Measurements from ENCODE around the gene RALGAPA1. TPM values are rescaled to one million over a fixed set of nuclear protein-coding genes. Genes with fewer than 3 reads are reported as not detected.
A peak's percentile ranks its signal among the peaks of the same experiment; 100 is the strongest.

The RALGAPA1 gene
- total and polyA plus RNA-seq, 2 of the 13 experiments (the other 11 are each of a cell fraction or from before 2014, with no cell fraction given), result 65.0 to 89.2 TPM

GRCh38 chr14:35533357-35534207, 275.5 kb downstream of the RALGAPA1 start, which contains the start of gene INSM2 (continued):
- 0 out of 2 replicates have a peak, but pooled peaks have one; percentile 71 for TF ChIP-seq SNAPC4 (CRISPR knock-in tag; IDR thresholded peaks at IDR 0.05)
- no peak; the same call in 1 of the 2 replicates for TF ChIP-seq ZNF839 (CRISPR knock-in tag; IDR thresholded peaks at IDR 0.05; ENCODE audit: borderline replicate concordance)
- TF ChIP-seq NR2F6 (IDR thresholded peaks at IDR 0.05), result no peak
- TF ChIP-seq NR2F6 (CRISPR knock-in tag; IDR thresholded peaks at IDR 0.05), result peak; percentile 14; the same call in 1 of the 2 replicates
- TF ChIP-seq ZNF569 (CRISPR knock-in tag; IDR thresholded peaks at IDR 0.05; ENCODE audit: borderline replicate concordance), result no peak
- peak; percentile 96 for TF ChIP-seq EEA1 (CRISPR knock-in tag; IDR thresholded peaks at IDR 0.05; ENCODE audit: borderline replicate concordance)
- TF ChIP-seq CBX2 (IDR thresholded peaks at IDR 0.05; ENCODE audit: low read depth, low read length), result no peak
- peak; percentile 74 for TF ChIP-seq CBX2 (CRISPR knock-in tag; IDR thresholded peaks at IDR 0.05; ENCODE audit: low read depth)
- TF ChIP-seq SOX13 (IDR thresholded peaks at IDR 0.05), result peak; percentile 65; the same call in 1 of the 2 replicates
- TF ChIP-seq SOX13 (CRISPR knock-in tag; conservative IDR thresholded peaks at IDR 0.05 in 1 of 2, IDR thresholded peaks at IDR 0.05 in 1 of 2), result no peak; a peak in 1 of 4 replicates
- peak; percentile 13; the same call in 1 of the 2 replicates for TF ChIP-seq PLSCR1 (CRISPR knock-in tag; IDR thresholded peaks at IDR 0.05; ENCODE audit: borderline replicate concordance)
- TF ChIP-seq HES4 (CRISPR knock-in tag; IDR thresholded peaks at IDR 0.05; ENCODE audit: borderline replicate concordance), result peak; percentile 94
- TF ChIP-seq IRF2 (CRISPR knock-in tag; IDR thresholded peaks at IDR 0.05), result 0 out of 2 replicates have a peak, but pooled peaks have one; percentile 44
- 0 out of 2 replicates have a peak, but pooled peaks have one; percentile 63 for TF ChIP-seq ZNF570 (CRISPR knock-in tag; IDR thresholded peaks at IDR 0.05; ENCODE audit: borderline replicate concordance)
- peak; percentile 38; the same call in 1 of the 2 replicates for TF ChIP-seq E2F5 (CRISPR knock-in tag; conservative IDR thresholded peaks at IDR 0.05)
- TF ChIP-seq ZNF274 (CRISPR knock-in tag; IDR thresholded peaks at IDR 0.05), result no peak
- TF ChIP-seq ESRRA (CRISPR knock-in tag; IDR thresholded peaks at IDR 0.05; ENCODE audit: low read depth), result peak; percentile 24; the same call in 1 of the 2 replicates
- 0 out of 2 replicates have a peak, but pooled peaks have one; percentile 15 for TF ChIP-seq ZUFSP (CRISPR knock-in tag; IDR thresholded peaks at IDR 0.05; ENCODE audit: borderline replicate concordance)
- TF ChIP-seq ZNF703 (CRISPR knock-in tag; IDR thresholded peaks at IDR 0.05; ENCODE audit: borderline replicate concordance), result peak; percentile 29; the same call in 1 of the 2 replicates
- TF ChIP-seq PHF21A (CRISPR knock-in tag; IDR thresholded peaks at IDR 0.05), result peak; percentile 83
